Activated CD4-positive, alpha-beta T cell treated with anti-CD3 and anti-CD28 coated beads, Interleukin-2, amount 10 ng/mL, durations not matched to agents 24 days and 14 days (primary cell): ENCODE measurements around the gene PLXNB1. TPM values are rescaled to one million over a fixed set of nuclear protein-coding genes. Genes with fewer than 3 reads are reported as not detected.
"Not testable (repeated sequence)": the region's sequence is repeated elsewhere in the genome, so short reads cannot be mapped to it uniquely, and the experiment has no call there.

Source experiments
- DNase-seq: peaks from one replicate; pipeline ENCODE4 v3.0.0; 2022
- H3K27ac Mint-ChIP-seq: one replicate; pipeline ENCODE4 v1.8.0; 2022; ENCODE audit warnings: mild to moderate bottlenecking, mixed read lengths
- H3K27me3 Mint-ChIP-seq: one replicate; pipeline ENCODE4 v1.8.0; 2022; ENCODE audit warnings: mixed read lengths
- H3K36me3 Mint-ChIP-seq: one replicate; pipeline ENCODE4 v1.8.0; 2022; ENCODE audit warnings: low read depth, mild to moderate bottlenecking, mixed read lengths
- H3K4me1 Mint-ChIP-seq: one replicate; pipeline ENCODE4 v1.8.0; 2021; ENCODE audit warnings: mixed read lengths
- H3K4me3 Mint-ChIP-seq: one replicate; pipeline ENCODE4 v1.8.0; 2022; ENCODE audit warnings: mild to moderate bottlenecking, moderate library complexity, mixed read lengths
- H3K9me3 Mint-ChIP-seq: one replicate; pipeline ENCODE4 v1.8.0; 2021; ENCODE audit warnings: mixed read lengths
- intact Hi-C: fragments of 100-400 bp; cut with micrococcal nuclease; formaldehyde crosslinking; loops from one replicate; pipeline ENCODE4 v1.15.1; 2023
- total RNA-seq: library from RNA; stranded (reverse); gene quantifications from 2 replicates; pipeline ENCODE4 v1.2.3, GENCODE V29; 2022

Gene PLXNB1
- 5.7 and 6.5 TPM in 2 replicates for total RNA-seq

GRCh38 chr3:48429960-48430707 lies at the start of gene PLXNB1:
Gene PLXNB1, minus strand, starts transcription at chr3:48430086. Its CDS starts 5,475 bp downstream, at chr3:48424611.
- Mint-ChIP-seq H3K9me3 (no peaks in the 10 kb centered on the region), H3K36me3 (peaks cover 21% of the 10 kb centered on the region), H3K4me3 (peak within 1 kb of the TSS; percentile 86), H3K4me1 (peaks cover 20% of the 10 kb centered on the region), H3K27ac (peak within 1 kb of the TSS; percentile 75), H3K27me3 (peaks cover 20% of the 10 kb centered on the region)
- intact Hi-C loops: no loop called here
- DNase-seq: peak; percentile 69

GRCh38 chr3:48478626-48479555 lies 49.0 kb upstream of the PLXNB1 start:
- Mint-ChIP-seq H3K27me3 (no peaks in the 10 kb centered on the region), H3K27ac (peak overlapping the region; percentile 98), H3K4me1 (peaks cover 30% of the 10 kb centered on the region), H3K36me3 (peaks cover 23% of the 10 kb centered on the region), H3K4me3 (peak overlapping the region; percentile 80), H3K9me3 (no peaks in the 10 kb centered on the region)
- intact Hi-C loops: loop anchor here (10.0 kb wide), 1 partner anchor 1846 kb away; the partner anchor contains the start of genes HYAL2 and TUSC2
- peak; percentile 89 for DNase-seq

- Mint-ChIP-seq H3K36me3 (peaks cover 26% of the 10 kb centered on the region), H3K4me1 (peaks cover 36% of the 10 kb centered on the region)
- intact Hi-C loops: loop anchor here (10.0 kb wide), 1 partner anchor 1847 kb away; the partner anchor contains the start of genes HYAL2 and TUSC2
Measured at GRCh38 chr3:48477959-48478520, 48.2 kb upstream of the PLXNB1 start.

GRCh38 chr3:48476426-48477053 lies 46.7 kb upstream of the PLXNB1 start:
- intact Hi-C loops: loop anchor here (10.0 kb wide), 1 partner anchor 1848 kb away; the partner anchor contains the start of genes HYAL2 and TUSC2
- no peaks in the 10 kb centered on the region for H3K9me3 Mint-ChIP-seq
- no peaks in the 10 kb centered on the region for H3K27me3 Mint-ChIP-seq
- H3K4me3 Mint-ChIP-seq: no peak overlapping the region
- peaks cover 40% of the 10 kb centered on the region for H3K4me1 Mint-ChIP-seq
- DNase-seq: peak; percentile 60
- peak overlapping the region; percentile 98 for H3K27ac Mint-ChIP-seq
- peaks cover 27% of the 10 kb centered on the region for H3K36me3 Mint-ChIP-seq

More at GRCh38 chr3:48477959-48478520, 48.2 kb upstream of the PLXNB1 start:
- peak overlapping the region; percentile 98 for H3K27ac Mint-ChIP-seq
- DNase-seq: peak; percentile 59
- no peaks in the 10 kb centered on the region for H3K9me3 Mint-ChIP-seq
- H3K4me3 Mint-ChIP-seq: peak overlapping the region; percentile 80
- H3K27me3 Mint-ChIP-seq: no peaks in the 10 kb centered on the region

- Mint-ChIP-seq H3K4me3 (no peak overlapping the region), H3K36me3 (peaks cover 26% of the 10 kb centered on the region), H3K4me1 (peaks cover 42% of the 10 kb centered on the region), H3K9me3 (no peaks in the 10 kb centered on the region), H3K27me3 (no peaks in the 10 kb centered on the region), H3K27ac (peak overlapping the region; percentile 86)
- DNase-seq: peak; percentile 58
- intact Hi-C loops: loop anchor here (10.0 kb wide), 1 partner anchor 1850 kb away; the partner anchor contains the start of genes HYAL2 and TUSC2
Measured at GRCh38 chr3:48475188-48475587, 45.3 kb upstream of the PLXNB1 start.

- Mint-ChIP-seq H3K36me3 (peaks cover 29% of the 10 kb centered on the region), H3K4me1 (peaks cover 45% of the 10 kb centered on the region), H3K27ac (peak overlapping the region; percentile 86), H3K9me3 (no peaks in the 10 kb centered on the region), H3K27me3 (no peaks in the 10 kb centered on the region), H3K4me3 (peak overlapping the region; percentile 51)
- intact Hi-C loops: loop anchor here (10.0 kb wide), 1 partner anchor 1850 kb away; the partner anchor contains the start of genes HYAL2 and TUSC2
- DNase-seq: peak; percentile 59
Measured at GRCh38 chr3:48474619-48475018, 44.7 kb upstream of the PLXNB1 start.

- H3K4me3 Mint-ChIP-seq, H3K27me3 Mint-ChIP-seq, DNase-seq, H3K9me3 Mint-ChIP-seq, H3K27ac Mint-ChIP-seq: not testable (repeated sequence)
- peaks cover 34% of the 10 kb centered on the region for H3K36me3 Mint-ChIP-seq
- peaks cover 47% of the 10 kb centered on the region for H3K4me1 Mint-ChIP-seq
- intact Hi-C loops: loop anchor here (10.0 kb wide), 1 partner anchor 1851 kb away; the partner anchor contains the start of genes HYAL2 and TUSC2
Measured at GRCh38 chr3:48474031-48474430, 44.1 kb upstream of the PLXNB1 start.

GRCh38 chr3:48473617-48473952 lies 43.7 kb upstream of the PLXNB1 start:
- peaks cover 47% of the 10 kb centered on the region for H3K4me1 Mint-ChIP-seq
- H3K27me3 Mint-ChIP-seq: no peaks in the 10 kb centered on the region
- H3K4me3 Mint-ChIP-seq: peak overlapping the region; percentile 85
- no peak for DNase-seq
- intact Hi-C loops: loop anchor here (1.0 to 10.0 kb wide), 6 partner anchors 8 to 1851 kb away; partner anchors contain the start of genes ATRIP, CDC25A, HYAL2 and TUSC2
- peak overlapping the region; percentile 97 for H3K27ac Mint-ChIP-seq
- no peaks in the 10 kb centered on the region for H3K9me3 Mint-ChIP-seq
- H3K36me3 Mint-ChIP-seq: peaks cover 31% of the 10 kb centered on the region

- Mint-ChIP-seq H3K4me1 (peaks cover 47% of the 10 kb centered on the region), H3K27ac (peak overlapping the region; percentile 97), H3K27me3 (no peaks in the 10 kb centered on the region), H3K9me3 (no peaks in the 10 kb centered on the region), H3K4me3 (peak overlapping the region; percentile 85), H3K36me3 (peaks cover 33% of the 10 kb centered on the region)
- intact Hi-C loops: loop anchor here (1.0 to 10.0 kb wide), 7 partner anchors 8 to 1852 kb away; partner anchors contain the start of genes ATRIP, CCDC51, CDC25A and HYAL2
- DNase-seq: peak; percentile 98
Measured at GRCh38 chr3:48472923-48473616, 43.2 kb upstream of the PLXNB1 start.

GRCh38 chr3:48472673-48472922 lies 42.7 kb upstream of the PLXNB1 start:
- Mint-ChIP-seq H3K4me3 (peak overlapping the region; percentile 85), H3K4me1 (peaks cover 47% of the 10 kb centered on the region), H3K9me3 (no peaks in the 10 kb centered on the region), H3K27ac (peak overlapping the region; percentile 97), H3K27me3 (no peaks in the 10 kb centered on the region), H3K36me3 (peaks cover 34% of the 10 kb centered on the region)
- intact Hi-C loops: loop anchor here (1.0 to 10.0 kb wide), 2 partner anchors 32 to 1852 kb away; partner anchors contain the start of genes CCDC51, HYAL2, TMA7 and TUSC2
- DNase-seq: no peak

- intact Hi-C loops: loop anchor here (10.0 kb wide), 1 partner anchor 1855 kb away; the partner anchor contains the start of genes HYAL2 and TUSC2
- DNase-seq: peak; percentile 63
- H3K36me3 Mint-ChIP-seq: peaks cover 52% of the 10 kb centered on the region
- peak overlapping the region; percentile 96 for H3K4me3 Mint-ChIP-seq
- no peaks in the 10 kb centered on the region for H3K9me3 Mint-ChIP-seq
- H3K27ac Mint-ChIP-seq: peak overlapping the region; percentile 92
- H3K27me3 Mint-ChIP-seq: no peaks in the 10 kb centered on the region
- peaks cover 58% of the 10 kb centered on the region for H3K4me1 Mint-ChIP-seq
Measured at GRCh38 chr3:48470286-48470685, 40.4 kb upstream of the PLXNB1 start.
